Mucosa of rectum (tissue), 2 donors: Measurements from ENCODE around the gene CAMK1.

Experiments used
- H3K27ac ChIP-seq, 2 donors: one replicate each; pipeline ENCODE4 v1.7.0; 2013; ENCODE audit warnings: inconsistent platforms in 2 of 2, low read depth in 2 of 2, low read length in 2 of 2
- H3K27me3 ChIP-seq, 2 donors: one replicate each; pipeline ENCODE4 v1.7.0; 2013; ENCODE audit warnings: low read length in 2 of 2; ENCODE audit not compliant: control insufficient read depth in 2 of 2, insufficient read depth in 2 of 2
- H3K36me3 ChIP-seq, 2 donors: one replicate each; pipeline ENCODE4 v1.7.0; 2013; ENCODE audit warnings: low read length in 2 of 2; ENCODE audit not compliant: control insufficient read depth in 2 of 2, insufficient read depth in 2 of 2
- H3K4me1 ChIP-seq, 2 donors: one replicate each; pipeline ENCODE4 v1.7.0; 2013; ENCODE audit warnings: low read length in 2 of 2, mild to moderate bottlenecking in 1 of 2; ENCODE audit not compliant: control insufficient read depth in 2 of 2, insufficient read depth in 2 of 2
- H3K4me3 ChIP-seq, 2 donors: one replicate each; pipeline ENCODE4 v1.7.0; 2013; ENCODE audit warnings: low read length in 2 of 2
- H3K9ac ChIP-seq, 2 donors: one replicate each; pipeline ENCODE4 v1.7.0; 2013; ENCODE audit warnings: low read length in 2 of 2, low read depth in 1 of 2, mild to moderate bottlenecking in 1 of 2
- H3K9me3 ChIP-seq, 2 donors: one replicate each; pipeline ENCODE4 v1.7.0; 2013; ENCODE audit warnings: low read length in 2 of 2; ENCODE audit not compliant: control insufficient read depth in 2 of 2
- donor health status: healthy.
- donor health status: Normal muscosa, but diverticular disease.

CAMK1 gene

DNA sequence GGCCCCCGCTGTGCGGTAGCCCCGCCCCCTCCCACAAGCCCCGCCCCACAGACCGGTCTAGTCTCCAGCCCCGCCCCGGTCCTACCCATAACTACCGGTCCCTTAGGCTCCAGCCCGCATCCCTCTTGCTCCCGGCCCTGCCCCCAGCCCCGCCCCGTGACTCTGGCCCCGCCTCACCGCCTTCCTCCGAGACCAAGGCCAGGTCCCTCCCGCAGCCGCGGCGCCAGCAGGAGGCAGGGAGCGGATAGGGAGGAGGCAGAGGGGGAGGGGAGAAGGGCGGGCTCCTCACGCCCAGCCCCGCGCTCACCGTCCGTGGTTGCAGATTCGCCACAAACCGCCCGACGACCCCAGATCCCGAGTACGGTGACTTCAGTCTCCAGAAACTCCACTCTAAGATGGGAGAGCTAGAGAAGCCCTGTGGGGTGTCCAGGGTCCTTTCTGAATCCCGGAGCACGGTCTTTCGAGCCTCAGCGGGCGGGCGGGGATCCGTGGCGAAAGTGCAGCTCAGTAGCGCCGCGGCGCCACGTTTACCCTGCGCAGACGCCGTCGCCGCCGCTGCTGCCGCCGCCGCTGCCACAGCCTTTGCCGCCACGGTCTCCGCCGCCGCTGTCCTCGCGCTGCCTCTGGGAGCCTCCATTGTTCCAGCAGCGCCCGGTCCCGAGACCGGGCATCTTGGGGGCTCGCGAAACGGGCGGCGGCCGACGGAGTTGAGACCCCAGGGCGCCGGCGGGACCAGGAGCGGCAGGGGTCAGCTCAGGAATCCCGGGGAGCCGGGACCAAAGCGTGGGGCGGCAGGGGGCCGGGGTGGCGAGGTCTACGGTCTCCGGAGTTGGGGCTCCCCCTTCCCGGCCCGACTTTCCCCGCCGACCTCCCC, 38.3 kb downstream of the CAMK1 start, which contains the start of gene BRPF1:
BRPF1 (plus strand) TSS at position 530 of the 874 bp plus-strand sequence. CDS start 2,406 bp downstream, outside the sequence.
- no peaks in the 10 kb centered on the region for H3K27me3 ChIP-seq
- H3K36me3 ChIP-seq, result peaks cover 16 to 18% of the 10 kb centered on the region in 2 donors
- peak within 1 kb of the TSS; percentile 94 to 95 for H3K27ac ChIP-seq
- H3K4me3 ChIP-seq, result peak within 1 kb of the TSS; percentile 79 to 84
- no peaks in the 10 kb centered on the region for H3K9me3 ChIP-seq
- H3K9ac ChIP-seq, result peak within 1 kb of the TSS; percentile 84 to 94
- H3K4me1 ChIP-seq, result peaks cover 15 to 16% of the 10 kb centered on the region in 2 donors

GRCh38 chr3:9730657-9731205, 39.0 kb downstream of the CAMK1 start:
- Histone ChIP-seq H3K9ac (peak overlapping the region; percentile 37 to 41), H3K4me1 (peaks cover 15 to 16% of the 10 kb centered on the region in 2 donors)

GRCh38 chr3:9729419-9729818, 40.3 kb downstream of the CAMK1 start:
- H3K4me1 ChIP-seq, result peaks cover 15% of the 10 kb centered on the region in 2 donors
- H3K27me3 ChIP-seq, result no peaks in the 10 kb centered on the region
- H3K9me3 ChIP-seq, result no peaks in the 10 kb centered on the region
- no peak overlapping the region for H3K9ac ChIP-seq
- no peak overlapping the region for H3K4me3 ChIP-seq
- H3K36me3 ChIP-seq, result peaks cover 6 to 7% of the 10 kb centered on the region in 2 donors
- no peak overlapping the region for H3K27ac ChIP-seq

More at GRCh38 chr3:9730657-9731205, 39.0 kb downstream of the CAMK1 start:
- no peaks in the 10 kb centered on the region for H3K27me3 ChIP-seq
- no peaks in the 10 kb centered on the region for H3K9me3 ChIP-seq
- H3K36me3 ChIP-seq, result peaks cover 13 to 17% of the 10 kb centered on the region in 2 donors
- peak overlapping the region; percentile 69 to 84 for H3K4me3 ChIP-seq
- H3K27ac ChIP-seq, result peak overlapping the region; percentile 71 to 94

DNA sequence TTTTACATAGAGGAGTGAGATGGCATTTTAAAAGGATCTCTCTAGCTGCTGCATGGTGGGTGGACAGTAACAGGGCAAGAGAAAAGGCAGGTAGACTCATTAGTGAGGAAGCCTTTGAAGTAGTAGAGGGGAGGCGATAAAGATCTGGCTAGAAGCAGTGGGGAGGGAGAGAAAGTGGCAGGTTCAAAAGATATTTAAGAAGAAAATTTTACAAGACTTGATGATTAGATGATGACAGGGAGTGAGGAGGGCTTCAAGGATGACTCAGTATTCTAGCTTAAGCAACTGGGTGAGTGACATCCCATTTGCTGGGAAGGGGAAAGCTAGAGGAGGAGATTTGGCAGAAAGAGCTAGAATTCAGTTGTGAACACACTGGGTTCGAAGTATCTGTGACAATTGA, 42.0 kb downstream of the CAMK1 start:
- Histone ChIP-seq H3K36me3 (no peaks in the 10 kb centered on the region), H3K9me3 (no peaks in the 10 kb centered on the region), H3K9ac (no peak overlapping the region), H3K27ac (no peak overlapping the region), H3K27me3 (no peaks in the 10 kb centered on the region), H3K4me3 (no peak overlapping the region), H3K4me1 (peaks cover 8 to 9% of the 10 kb centered on the region in 2 donors)

GRCh38 chr3:9727041-9727595, 42.6 kb downstream of the CAMK1 start:
- Histone ChIP-seq H3K27ac (no peak overlapping the region), H3K9ac (no peak overlapping the region), H3K36me3 (no peaks in the 10 kb centered on the region)

GRCh38 chr3:9725775-9726515, 43.8 kb downstream of the CAMK1 start:
- H3K9me3 ChIP-seq, result no peaks in the 10 kb centered on the region
- peaks cover 2 to 5% of the 10 kb centered on the region in 2 donors for H3K4me1 ChIP-seq
- no peaks in the 10 kb centered on the region for H3K36me3 ChIP-seq
- no peak overlapping the region for H3K4me3 ChIP-seq
- H3K9ac ChIP-seq, result no peak overlapping the region
- no peak overlapping the region for H3K27ac ChIP-seq
- H3K27me3 ChIP-seq, result no peaks in the 10 kb centered on the region

More at GRCh38 chr3:9727041-9727595, 42.6 kb downstream of the CAMK1 start:
- peak overlapping the region in 1 of 2 donors; percentile 52 for H3K4me3 ChIP-seq
- no peaks in the 10 kb centered on the region for H3K27me3 ChIP-seq
- no peaks in the 10 kb centered on the region for H3K9me3 ChIP-seq
- H3K4me1 ChIP-seq, result peaks cover 2 to 5% of the 10 kb centered on the region in 2 donors

- Histone ChIP-seq H3K9me3 (no peaks in the 10 kb centered on the region), H3K9ac (no peak overlapping the region), H3K27me3 (peaks cover 0 to 3% of the 10 kb centered on the region in 2 donors), H3K4me1 (no peaks in the 10 kb centered on the region), H3K4me3 (no peak overlapping the region), H3K36me3 (no peaks in the 10 kb centered on the region), H3K27ac (no peak overlapping the region)
Measured at GRCh38 chr3:9721700-9722060, 48.1 kb downstream of the CAMK1 start.

- Histone ChIP-seq H3K9ac (no peak overlapping the region), H3K27ac (no peak overlapping the region), H3K4me1 (no peaks in the 10 kb centered on the region), H3K36me3 (no peaks in the 10 kb centered on the region), H3K27me3 (peaks cover 0 to 3% of the 10 kb centered on the region in 2 donors), H3K9me3 (no peaks in the 10 kb centered on the region), H3K4me3 (no peak overlapping the region)
Measured at GRCh38 chr3:9721015-9721699, 48.6 kb downstream of the CAMK1 start.

GRCh38 chr3:9718118-9718517, 51.6 kb downstream of the CAMK1 start:
- H3K9me3 ChIP-seq, result no peaks in the 10 kb centered on the region

More at GRCh38 chr3:9718118-9718517, 51.6 kb downstream of the CAMK1 start:
- H3K4me3 ChIP-seq, result no peak overlapping the region
- H3K27ac ChIP-seq, result no peak overlapping the region
- H3K9ac ChIP-seq, result no peak overlapping the region
- H3K36me3 ChIP-seq, result no peaks in the 10 kb centered on the region
- peaks cover 2 to 4% of the 10 kb centered on the region in 2 donors for H3K4me1 ChIP-seq
- H3K27me3 ChIP-seq, result peaks cover 0 to 3% of the 10 kb centered on the region in 2 donors
